K562 (cell line): ENCODE measurements around the gene PLEKHH3. TPM values are rescaled to one million over a fixed set of nuclear protein-coding genes. Genes with fewer than 3 reads are reported as not detected.
"Not testable (repeated sequence)": the region's sequence is repeated elsewhere in the genome, so short reads cannot be mapped to it uniquely, and the experiment has no call there.

Source experiments
- ATAC-seq: fragments of 200-7000 bp; cut with Tn5 transposase; 3 replicates; pipeline ENCODE4 v1.9.1; 2020; ENCODE audit warnings: moderate library complexity
- BruUV-seq: library from RNA; stranded (reverse); fragments of 400-500 nt; replicated peaks from 2 replicates; lab custom pipeline; 2021; lab: Mats Ljungman, UMichigan
- CTCF ChIA-PET: fragments of 300-600 bp; formaldehyde crosslinking; extraction: SDS; loops from one replicate; lab custom pipeline; 2021; ENCODE audit warnings: low intra/inter-chr PET ratio; lab: Yijun Ruan, JAX
- POLR2A ChIA-PET: fragments of 300-600, 350-650 bp; sonication (Branson Sonifier 250); formaldehyde crosslinking; extraction: SDS; loops from one replicate; lab custom pipeline; 2021; ENCODE audit warnings: antibody characterized with exemption, inconsistent platforms; lab: Yijun Ruan, JAX
- DNase-seq, 4 experiments: peaks; one replicate each; pipeline versions ENCODE4 v3.0.0 to v3.0.0-alpha.2; 2011 to 2018; ENCODE audit warnings: low spot score in 3 of 4, mixed read lengths in 3 of 4; ENCODE audit errors: extremely low read depth in 1 of 4
- FAIRE-seq: peaks from 2 replicates; lab custom pipeline; 2011; peaks lifted over from hg19 to GRCh38; lab: Jason Lieb, UNC
- H2AFZ ChIP-seq: 2 replicates; pipeline ENCODE4 v1.6.0; 2011; ENCODE audit warnings: low read depth, low read length, control low read depth, inconsistent platforms
- H3K27ac ChIP-seq: fragments of 200-600 bp; 3 replicates; pipeline ENCODE4 v1.8.0; 2011; ENCODE audit warnings: low read depth, mild to moderate bottlenecking, control low read depth, inconsistent platforms, low read length, moderate library complexity, mixed read lengths; ENCODE audit errors: extremely low read depth
- H3K27me3 ChIP-seq, 2 experiments: fragments of 300-600 bp in 1 of 2; 2 replicates in 1 of 2; 3 replicates in 1 of 2; pipeline versions ENCODE4 v1.6.0 to v1.8.0; 2011; ENCODE audit warnings: inconsistent platforms in 2 of 2, low read length in 2 of 2, mild to moderate bottlenecking in 1 of 2, mixed read lengths in 1 of 2, moderate library complexity in 1 of 2; ENCODE audit not compliant: control insufficient read depth in 2 of 2, insufficient read depth in 2 of 2
- H3K36me3 ChIP-seq: fragments of 300-600 bp; 3 replicates; pipeline ENCODE4 v1.8.0; 2011; ENCODE audit warnings: mild to moderate bottlenecking, low read length, inconsistent platforms; ENCODE audit not compliant: control insufficient read depth, insufficient read depth
- H3K4me1 ChIP-seq, 2 experiments: fragments of 200-600 bp in 1 of 2; replicated peaks in 1 of 2; 2 replicates in 1 of 2; 3 replicates in 1 of 2; pipeline versions ENCODE4 v1.5.1 to v1.8.0; 2011; ENCODE audit warnings: inconsistent platforms in 2 of 2, low read length in 2 of 2, mild to moderate bottlenecking in 1 of 2, mixed read lengths in 1 of 2, moderate library complexity in 1 of 2; ENCODE audit not compliant: control insufficient read depth in 2 of 2, insufficient read depth in 2 of 2
- H3K4me2 ChIP-seq: 2 replicates; pipeline ENCODE4 v1.6.1; 2011; ENCODE audit warnings: low read length, control low read depth, inconsistent platforms, mixed read lengths; ENCODE audit not compliant: insufficient read depth
- H3K4me3 ChIP-seq: fragments of 200-600 bp; sonication (generic), shearing (Covaris generic); 2 replicates; pipeline ENCODE4 v1.5.1; 2016; ENCODE audit warnings: control low read depth, inconsistent platforms
- H3K79me2 ChIP-seq: fragments of 200-600 bp; 3 replicates; pipeline ENCODE4 v1.8.0; 2011; ENCODE audit warnings: low read length, inconsistent platforms; ENCODE audit not compliant: control insufficient read depth, insufficient read depth
- H3K9ac ChIP-seq, 2 experiments: 2 replicates each; pipeline versions ENCODE4 v1.6.0 to v1.6.1; 2011; ENCODE audit warnings: low read depth in 2 of 2, low read length in 2 of 2, control low read depth in 1 of 2, inconsistent platforms in 1 of 2, mild to moderate bottlenecking in 1 of 2, mixed read lengths in 1 of 2; ENCODE audit not compliant: insufficient read depth in 1 of 2
- H3K9me1 ChIP-seq: one replicate; pipeline ENCODE4 v1.6.0; 2011; ENCODE audit warnings: inconsistent platforms, mild to moderate bottlenecking, low read length, moderate library complexity; ENCODE audit not compliant: control insufficient read depth, insufficient read depth
- H3K9me3 ChIP-seq: replicated peaks from 2 replicates; pipeline ENCODE4 v1.5.1; 2011; ENCODE audit warnings: low read depth, low read length, inconsistent platforms; ENCODE audit not compliant: control insufficient read depth, insufficient read depth
- H4K20me1 ChIP-seq: replicated peaks from 2 replicates; pipeline ENCODE4 v1.6.1; 2011; ENCODE audit warnings: low read length, inconsistent platforms, mixed read lengths; ENCODE audit not compliant: control insufficient read depth, insufficient read depth
- GABPA ChIP-seq: fragments of 200-800 bp; sonication (Bioruptor generic); conservative IDR thresholded peaks from 2 replicates; pipeline ENCODE4 v1.6.1; 2016; ENCODE audit warnings: low read depth, missing genetic modification characterization, missing compliant biosample characterization
- NCOA4 ChIP-seq: fragments of 450-650 bp; IDR thresholded peaks from 2 replicates; pipeline ENCODE4 v1.6.1; 2018; ENCODE audit warnings: mild to moderate bottlenecking; ENCODE audit not compliant: partially characterized antibody
- POLR2G ChIP-seq: fragments of 200-400 bp; formaldehyde crosslinking; IDR thresholded peaks from 2 replicates; pipeline ENCODE4 v1.6.1; 2017; ENCODE audit warnings: low read depth, mild to moderate bottlenecking, antibody characterized with exemption, low read length, moderate library complexity
- PYGO2 ChIP-seq: fragments of 450-650 bp; IDR thresholded peaks from 2 replicates; pipeline ENCODE4 v1.6.1; 2016; ENCODE audit warnings: mild to moderate bottlenecking, missing genetic modification characterization, moderate library complexity, missing compliant biosample characterization
- RBFOX2 ChIP-seq: fragments of 200-400 bp; formaldehyde crosslinking; IDR thresholded peaks from 2 replicates; pipeline ENCODE4 v1.6.1; 2017; ENCODE audit warnings: low read depth, mild to moderate bottlenecking, low read length, moderate library complexity
- SRSF3 ChIP-seq: fragments of 200-400 bp; formaldehyde crosslinking; IDR thresholded peaks from 2 replicates; pipeline ENCODE4 v1.6.1; 2016; ENCODE audit warnings: mild to moderate bottlenecking, low read length, moderate library complexity; ENCODE audit not compliant: insufficient read depth
- ZNF146 ChIP-seq: IDR thresholded peaks from one replicate; pipeline ENCODE4 v1.6.1; 2018; ENCODE audit warnings: missing compliant biosample characterization; ENCODE audit not compliant: unreplicated experiment
- ZNF584 ChIP-seq: fragments of 200-800 bp; sonication (Bioruptor generic); IDR thresholded peaks from 2 replicates; pipeline ENCODE4 v1.6.1; 2016; ENCODE audit warnings: low read depth, mild to moderate bottlenecking, missing genetic modification characterization, missing compliant biosample characterization
- WGBS: fragments of 100-300 bp; shearing (Covaris generic); methylation state at CpG from one replicate; pipeline ENCODE4 v1.1.6; 2016; ENCODE audit warnings: low coverage, mixed read lengths; ENCODE audit not compliant: insufficient coverage; ENCODE audit errors: missing lambda C conversion rate; 5-methylcytosine and 5-hydroxymethylcytosine counted together
- in situ Hi-C: fragments of 300-500 bp; cut with MboI; formaldehyde crosslinking; loops from 4 replicates; pipeline ENCODE4 v1.15.0; 2018; ENCODE audit warnings: inconsistent platforms, mixed read lengths
- intact Hi-C: fragments of 100-400 bp; cut with micrococcal nuclease; formaldehyde crosslinking; loops from 2 replicates; pipeline ENCODE4 v1.14.2; 2022
- polyA plus RNA-seq, 8 experiments: library from polyadenylated mRNA; depleted of rRNA in 4 of 8; stranded (reverse) in 5 of 8; unstranded in 3 of 8; fragments of >200 nt; fragmentation: Nextera tagmentation in 2 of 8; fragmentation: Illumina TruSeq in 1 of 8; extraction: Ambion mirVana in 2 of 8; extraction: Trizol in 1 of 8; gene quantifications; 2 replicates each; pipeline versions ENCODE4 v1.2.1 to v1.2.3, GENCODE V29; 2011 to 2014; ENCODE audit warnings: inconsistent platforms in 1 of 8, missing spikeins in 1 of 8
- total RNA-seq, 7 experiments: library from RNA; depleted of rRNA in 6 of 7; stranded (reverse); fragments of >200 nt in 6 of 7; fragmentation: Illumina TruSeq in 2 of 7; extraction: Trizol in 2 of 7; gene quantifications; 2 replicates each; pipeline versions ENCODE4 v1.2.1 to v1.2.3, GENCODE V29; 2011 to 2021; ENCODE audit warnings: low replicate concordance in 1 of 7
- TF ChIP-seq, protein P1 (sequence below): IDR thresholded peaks from 2 replicates; pipeline ENCODE4 v1.6.1; 2011; ENCODE audit warnings: borderline replicate concordance, low read depth, mild to moderate bottlenecking, moderate library complexity, low read length; ENCODE audit not compliant: insufficient read depth, poor library complexity, severe bottlenecking

The PLEKHH3 gene
- total and polyA plus RNA-seq, 9 of the 15 experiments (the other 6 are each of a cell fraction or from before 2014, with no cell fraction given), result 0.58 to 34.5 (median 5.0) TPM

DNA sequence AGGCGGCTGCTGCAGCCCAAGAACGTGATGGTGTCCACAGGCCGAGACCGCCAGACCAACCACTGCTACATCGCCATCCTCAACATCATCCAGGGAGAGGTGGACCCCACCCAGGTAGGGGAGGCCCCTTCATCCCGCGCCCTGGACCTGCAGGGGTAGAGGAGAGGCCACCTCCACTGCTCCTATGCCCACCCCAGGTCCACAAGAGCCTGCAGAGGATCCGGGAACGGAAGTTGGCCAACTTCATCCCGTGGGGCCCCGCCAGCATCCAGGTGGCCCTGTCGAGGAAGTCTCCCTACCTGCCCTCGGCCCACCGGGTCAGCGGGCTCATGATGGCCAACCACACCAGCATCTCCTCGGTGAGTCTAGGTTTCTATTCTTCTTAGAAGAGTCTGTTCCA is 10.7 kb downstream of the PLEKHH3 start:
- H3K4me2 ChIP-seq, H3K79me2 ChIP-seq, H3K4me3 ChIP-seq, H3K9me1 ChIP-seq, DNase-seq, H3K27me3 ChIP-seq, BruUV-seq, H2AFZ ChIP-seq, H3K9ac ChIP-seq, ATAC-seq, CTCF ChIA-PET, in situ Hi-C loops, H4K20me1 ChIP-seq, intact Hi-C loops, H3K27ac ChIP-seq, FAIRE-seq, H3K9me3 ChIP-seq: not testable (repeated sequence)
- TF ChIP-seq RBFOX2, result 0 out of 2 replicates have a peak, but pooled peaks have one; percentile 5
- WGBS, result 84% methylated on average over 11 of the region's 16 CpGs
- POLR2A ChIA-PET, result interaction anchor here (0.6 to 1.3 kb wide), 4 partner anchors 10 to 58 kb away, joined by 3 to 6 read pairs (median 3); partner anchors contain the start of gene PLEKHH3
- Histone ChIP-seq H3K4me1 (peaks cover 2 to 25% of the 10 kb centered on the region in 2 experiments; a peak in 3 of 5 replicates), H3K36me3 (peaks cover 32% of the 10 kb centered on the region; the same call in 2 of the 3 replicates)

DNA sequence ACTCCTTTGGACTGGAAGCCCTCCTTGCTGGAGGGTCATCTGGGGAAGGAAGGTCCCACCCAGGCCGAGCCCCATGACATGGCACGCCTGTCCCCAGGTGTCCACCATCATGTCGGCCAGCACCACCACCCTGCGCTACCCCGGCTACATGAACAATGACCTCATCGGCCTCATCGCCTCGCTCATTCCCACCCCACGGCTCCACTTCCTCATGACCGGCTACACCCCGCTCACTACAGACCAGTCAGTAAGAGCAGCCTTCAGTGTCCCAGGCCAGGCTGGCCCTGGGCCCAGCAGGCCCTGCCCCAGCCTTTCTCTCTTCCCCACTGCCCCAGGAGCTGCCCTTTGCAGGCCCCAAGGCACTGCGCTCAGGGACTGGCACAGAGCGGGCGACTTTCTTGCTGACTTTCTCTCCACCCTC is 11.2 kb downstream of the PLEKHH3 start:
- Histone ChIP-seq H3K9ac (no peak overlapping the region; a peak in 1 of 4 replicates), H4K20me1 (no peaks in the 10 kb centered on the region), H3K27ac (no peak overlapping the region), H3K79me2 (no peaks in the 10 kb centered on the region), H3K36me3 (peaks cover 27% of the 10 kb centered on the region; the same call in 2 of the 3 replicates), H3K4me3 (no peak overlapping the region), H3K4me1 (peaks cover 7 to 21% of the 10 kb centered on the region in 2 experiments; a peak in 4 of 5 replicates)
- POLR2A ChIA-PET, result interaction anchor here (0.6 to 1.0 kb wide), 2 partner anchors 20 to 57 kb away, joined by 3 read pairs; no protein-coding TSS in a partner anchor
- 74% methylated on average over 13 of the region's 14 CpGs for WGBS
- intact Hi-C loops, result no loop called here
- TF ChIP-seq POLR2G (peak; percentile 40), PYGO2 (tag) (no peak), GABPA (tag) (no peak), SRSF3 (no peak), ZNF146 (no peak), NCOA4 (no peak), ZNF584 (CRISPR knock-in tag) (no peak), RBFOX2 (peak; percentile 31)
- TF ChIP-seq, protein P1, sequence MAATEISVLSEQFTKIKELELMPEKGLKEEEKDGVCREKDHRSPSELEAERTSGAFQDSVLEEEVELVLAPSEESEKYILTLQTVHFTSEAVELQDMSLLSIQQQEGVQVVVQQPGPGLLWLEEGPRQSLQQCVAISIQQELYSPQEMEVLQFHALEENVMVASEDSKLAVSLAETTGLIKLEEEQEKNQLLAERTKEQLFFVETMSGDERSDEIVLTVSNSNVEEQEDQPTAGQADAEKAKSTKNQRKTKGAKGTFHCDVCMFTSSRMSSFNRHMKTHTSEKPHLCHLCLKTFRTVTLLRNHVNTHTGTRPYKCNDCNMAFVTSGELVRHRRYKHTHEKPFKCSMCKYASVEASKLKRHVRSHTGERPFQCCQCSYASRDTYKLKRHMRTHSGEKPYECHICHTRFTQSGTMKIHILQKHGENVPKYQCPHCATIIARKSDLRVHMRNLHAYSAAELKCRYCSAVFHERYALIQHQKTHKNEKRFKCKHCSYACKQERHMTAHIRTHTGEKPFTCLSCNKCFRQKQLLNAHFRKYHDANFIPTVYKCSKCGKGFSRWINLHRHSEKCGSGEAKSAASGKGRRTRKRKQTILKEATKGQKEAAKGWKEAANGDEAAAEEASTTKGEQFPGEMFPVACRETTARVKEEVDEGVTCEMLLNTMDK, result no peak
- TF ChIP-seq, all 486 proteins: peak for 2
- no TSS peak for BruUV-seq
- Histone ChIP-seq H3K9me1 (no peaks in the 10 kb centered on the region), H3K9me3 (no peaks in the 10 kb centered on the region), H3K4me2 (no peak overlapping the region), H3K27me3 (no peaks in the 10 kb centered on the region), H2AFZ (no peak overlapping the region)
- in situ Hi-C loops, result no loop called here
- FAIRE-seq (no peak), ATAC-seq (no peak; the same call in 2 of the 3 replicates), DNase-seq (no peak)
- CTCF ChIA-PET, result no interaction called here
